H1 (cell line): ENCODE results near the gene WASHC3.

ENCODE experiments used
- EZH2 ChIP-seq: fragments of 200-600 bp; sonication (generic); IDR thresholded peaks from 2 replicates; pipeline ENCODE4 v1.7.1; 2012; ENCODE audit warnings: low read depth, mild to moderate bottlenecking, moderate library complexity, low read length, inconsistent platforms; ENCODE audit not compliant: severe bottlenecking
- FOSL1 ChIP-seq: IDR thresholded peaks from 2 replicates; pipeline ENCODE4 v1.6.1; 2011; ENCODE audit warnings: mild to moderate bottlenecking, low read depth, low read length, moderate library complexity; ENCODE audit not compliant: insufficient read depth

- TF ChIP-seq EZH2 = no peak
- TF ChIP-seq FOSL1 = no peak
These were observed 40.1 kb downstream of the WASHC3 start for GRCh38 chr12:102021540-102022246.
